HepG2 (cell line): ENCODE results near the gene PPP1R12A. TPM values are rescaled to one million over a fixed set of nuclear protein-coding genes. Genes with fewer than 3 reads are reported as not detected.

Experiments used
- FLYWCH1 ChIP-seq: sonication (generic); formaldehyde crosslinking; IDR thresholded peaks from 2 replicates; pipeline ENCODE4 v1.8.1; 2023; ENCODE audit warnings: mild to moderate bottlenecking, missing genetic modification reagents
- KLF9 ChIP-seq: IDR thresholded peaks from 2 replicates; pipeline ENCODE4 v1.6.1; 2016; ENCODE audit warnings: low read depth
- MEIS2 ChIP-seq: sonication (generic); formaldehyde crosslinking; IDR thresholded peaks from 2 replicates; pipeline ENCODE4 v1.9.0; 2021; ENCODE audit warnings: mild to moderate bottlenecking, missing genetic modification reagents
- MYC ChIP-seq: sonication (generic); formaldehyde crosslinking; IDR thresholded peaks from 2 replicates; pipeline ENCODE4 v1.9.0; 2021; ENCODE audit warnings: missing genetic modification reagents, borderline replicate concordance
- NFE2L2 ChIP-seq: fragments of 150-350 bp; IDR thresholded peaks from 2 replicates; pipeline ENCODE4 v1.6.1; 2014; ENCODE audit warnings: low read length
- RFX1 ChIP-seq: fragments of 450-650 bp; IDR thresholded peaks from 2 replicates; pipeline ENCODE4 v1.6.1; 2017
- SCMH1 ChIP-seq: sonication (generic); formaldehyde crosslinking; IDR thresholded peaks from 2 replicates; pipeline ENCODE4 v1.9.0; 2021; ENCODE audit warnings: missing genetic modification reagents, mild to moderate bottlenecking, borderline replicate concordance
- SMYD3 ChIP-seq: sonication (generic); formaldehyde crosslinking; IDR thresholded peaks from 2 replicates; pipeline ENCODE4 v1.8.1; 2023; ENCODE audit warnings: mild to moderate bottlenecking, missing genetic modification reagents
- TAF1 ChIP-seq: sonication (generic); formaldehyde crosslinking; IDR thresholded peaks from 2 replicates; pipeline ENCODE4 v1.4.0; 2020; ENCODE audit warnings: missing genetic modification reagents
- ZFP82 ChIP-seq: sonication (generic); formaldehyde crosslinking; IDR thresholded peaks from 2 replicates; pipeline ENCODE4 v1.5.1; 2020; ENCODE audit warnings: mild to moderate bottlenecking, missing genetic modification reagents, borderline replicate concordance
- ZZZ3 ChIP-seq: sonication (generic); formaldehyde crosslinking; IDR thresholded peaks from 2 replicates; pipeline ENCODE4 v1.4.0; 2020; ENCODE audit warnings: missing genetic modification reagents, mild to moderate bottlenecking, borderline replicate concordance
- polyA plus RNA-seq, 8 experiments: library from polyadenylated mRNA; depleted of rRNA in 3 of 8; stranded (reverse) in 7 of 8; unstranded in 1 of 8; fragments of >200 nt; fragmentation: Illumina TruSeq in 4 of 8; extraction: Trizol in 4 of 8; gene quantifications; 2 replicates each; pipeline versions ENCODE4 v1.2.1 to v1.2.3, GENCODE V29; 2011 to 2016; ENCODE audit warnings: low read depth in 4 of 8, missing spikeins in 1 of 8, mixed read lengths in 1 of 8; ENCODE audit not compliant: insufficient read depth in 1 of 8
- total RNA-seq, 5 experiments: library from RNA; depleted of rRNA; stranded (reverse); fragments of >200 nt; fragmentation: Illumina TruSeq; extraction: Trizol; gene quantifications; 2 replicates each; pipeline ENCODE4 v1.2.3, GENCODE V29; 2016; ENCODE audit warnings: low read depth in 1 of 5
- TF ChIP-seq, protein P1 (sequence below): sonication (generic); formaldehyde crosslinking; IDR thresholded peaks from 2 replicates; pipeline ENCODE4 v1.5.0; 2020; ENCODE audit warnings: missing genetic modification reagents
- TF ChIP-seq, protein P2 (sequence below), 2 experiments: sonication (generic) in 1 of 2; formaldehyde crosslinking in 1 of 2; IDR thresholded peaks; 2 replicates each; pipeline versions ENCODE4 v1.4.0 to v1.6.1; 2018 to 2020; ENCODE audit warnings: missing genetic modification reagents in 2 of 2, borderline replicate concordance in 1 of 2, low read depth in 1 of 2, mild to moderate bottlenecking in 1 of 2, missing biosample characterization in 1 of 2
- TF ChIP-seq, protein P3 (sequence below): sonication (generic); formaldehyde crosslinking; conservative IDR thresholded peaks from 2 replicates; pipeline ENCODE4 v1.5.0; 2020; ENCODE audit warnings: missing genetic modification reagents
- TF ChIP-seq, protein P4 (sequence below): sonication (generic); formaldehyde crosslinking; IDR thresholded peaks from 2 replicates; pipeline ENCODE4 v1.8.1; 2023; ENCODE audit warnings: mild to moderate bottlenecking, missing genetic modification reagents, borderline replicate concordance
- TF ChIP-seq, protein P5 (sequence below): sonication (generic); formaldehyde crosslinking; IDR thresholded peaks from 2 replicates; pipeline ENCODE4 v1.4.0; 2020; ENCODE audit warnings: missing genetic modification reagents

The PPP1R12A gene
- total and polyA plus RNA-seq, 2 of the 13 experiments (the other 11 are each of a cell fraction or from before 2014, with no cell fraction given), result 23.8 to 50.0 TPM

DNA sequence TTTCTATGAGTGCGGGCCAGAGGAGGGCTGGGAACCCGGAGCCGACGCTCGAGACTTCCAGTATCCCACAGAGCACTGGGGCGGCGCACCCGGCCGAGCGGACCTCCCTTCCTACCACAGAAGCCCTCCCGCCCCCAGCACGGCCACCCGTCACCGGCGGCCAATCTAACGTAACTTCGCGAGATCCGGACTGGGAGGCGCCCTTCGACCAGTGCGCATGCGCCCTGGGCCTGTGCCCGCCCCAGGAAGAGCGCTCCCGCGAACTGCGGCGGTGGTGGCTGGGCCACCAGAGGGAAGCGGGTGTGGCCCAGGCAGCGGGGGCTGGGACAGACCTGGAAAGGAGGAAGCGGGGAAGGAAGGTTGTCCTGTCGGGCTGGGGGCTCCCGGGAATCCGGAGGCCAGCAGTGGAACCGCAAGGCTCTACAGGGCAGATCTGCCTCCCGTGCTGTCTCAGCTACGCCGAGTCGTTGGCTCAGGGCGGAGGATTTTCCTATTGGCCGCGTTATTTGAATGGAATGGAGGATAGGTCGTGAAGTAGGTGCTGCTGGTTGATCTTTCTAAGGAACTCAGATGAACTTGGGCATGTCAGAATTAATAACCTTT lies at the start of gene PPP1R12A (continued):
- no peak for TF ChIP-seq NFE2L2
- TF ChIP-seq, protein P1, sequence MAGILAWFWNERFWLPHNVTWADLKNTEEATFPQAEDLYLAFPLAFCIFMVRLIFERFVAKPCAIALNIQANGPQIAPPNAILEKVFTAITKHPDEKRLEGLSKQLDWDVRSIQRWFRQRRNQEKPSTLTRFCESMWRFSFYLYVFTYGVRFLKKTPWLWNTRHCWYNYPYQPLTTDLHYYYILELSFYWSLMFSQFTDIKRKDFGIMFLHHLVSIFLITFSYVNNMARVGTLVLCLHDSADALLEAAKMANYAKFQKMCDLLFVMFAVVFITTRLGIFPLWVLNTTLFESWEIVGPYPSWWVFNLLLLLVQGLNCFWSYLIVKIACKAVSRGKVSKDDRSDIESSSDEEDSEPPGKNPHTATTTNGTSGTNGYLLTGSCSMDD (CRISPR knock-in tag), result no peak
- TF ChIP-seq MEIS2 (CRISPR knock-in tag), result peak; percentile 82
- no peak for TF ChIP-seq FLYWCH1
- TF ChIP-seq, protein P2, sequence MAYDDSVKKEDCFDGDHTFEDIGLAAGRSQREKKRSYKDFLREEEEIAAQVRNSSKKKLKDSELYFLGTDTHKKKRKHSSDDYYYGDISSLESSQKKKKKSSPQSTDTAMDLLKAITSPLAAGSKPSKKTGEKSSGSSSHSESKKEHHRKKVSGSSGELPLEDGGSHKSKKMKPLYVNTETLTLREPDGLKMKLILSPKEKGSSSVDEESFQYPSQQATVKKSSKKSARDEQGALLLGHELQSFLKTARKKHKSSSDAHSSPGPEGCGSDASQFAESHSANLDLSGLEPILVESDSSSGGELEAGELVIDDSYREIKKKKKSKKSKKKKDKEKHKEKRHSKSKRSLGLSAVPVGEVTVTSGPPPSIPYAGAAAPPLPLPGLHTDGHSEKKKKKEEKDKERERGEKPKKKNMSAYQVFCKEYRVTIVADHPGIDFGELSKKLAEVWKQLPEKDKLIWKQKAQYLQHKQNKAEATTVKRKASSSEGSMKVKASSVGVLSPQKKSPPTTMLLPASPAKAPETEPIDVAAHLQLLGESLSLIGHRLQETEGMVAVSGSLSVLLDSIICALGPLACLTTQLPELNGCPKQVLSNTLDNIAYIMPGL (CRISPR knock-in tag; IDR thresholded peaks at IDR 0.05; ENCODE audit: borderline replicate concordance in 1 of 2, low read depth in 1 of 2), result peak; percentile 53 to 74; a peak in 2 of 4 replicates
- no peak for TF ChIP-seq ZFP82 (CRISPR knock-in tag)
- no peak; the same call in 1 of the 2 replicates for TF ChIP-seq ZZZ3
- no peak for TF ChIP-seq SCMH1 (CRISPR knock-in tag)
- TF ChIP-seq KLF9, result no peak
- TF ChIP-seq, protein P3, sequence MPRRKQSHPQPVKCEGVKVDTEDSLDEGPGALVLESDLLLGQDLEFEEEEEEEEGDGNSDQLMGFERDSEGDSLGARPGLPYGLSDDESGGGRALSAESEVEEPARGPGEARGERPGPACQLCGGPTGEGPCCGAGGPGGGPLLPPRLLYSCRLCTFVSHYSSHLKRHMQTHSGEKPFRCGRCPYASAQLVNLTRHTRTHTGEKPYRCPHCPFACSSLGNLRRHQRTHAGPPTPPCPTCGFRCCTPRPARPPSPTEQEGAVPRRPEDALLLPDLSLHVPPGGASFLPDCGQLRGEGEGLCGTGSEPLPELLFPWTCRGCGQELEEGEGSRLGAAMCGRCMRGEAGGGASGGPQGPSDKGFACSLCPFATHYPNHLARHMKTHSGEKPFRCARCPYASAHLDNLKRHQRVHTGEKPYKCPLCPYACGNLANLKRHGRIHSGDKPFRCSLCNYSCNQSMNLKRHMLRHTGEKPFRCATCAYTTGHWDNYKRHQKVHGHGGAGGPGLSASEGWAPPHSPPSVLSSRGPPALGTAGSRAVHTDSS (CRISPR knock-in tag), result no peak
- TF ChIP-seq, protein P4, sequence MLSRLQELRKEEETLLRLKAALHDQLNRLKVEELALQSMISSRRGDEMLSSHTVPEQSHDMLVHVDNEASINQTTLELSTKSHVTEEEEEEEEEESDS, result no peak
- no peak for TF ChIP-seq SMYD3
- peak; percentile 83 for TF ChIP-seq TAF1 (CRISPR knock-in tag)
- TF ChIP-seq, protein P5, sequence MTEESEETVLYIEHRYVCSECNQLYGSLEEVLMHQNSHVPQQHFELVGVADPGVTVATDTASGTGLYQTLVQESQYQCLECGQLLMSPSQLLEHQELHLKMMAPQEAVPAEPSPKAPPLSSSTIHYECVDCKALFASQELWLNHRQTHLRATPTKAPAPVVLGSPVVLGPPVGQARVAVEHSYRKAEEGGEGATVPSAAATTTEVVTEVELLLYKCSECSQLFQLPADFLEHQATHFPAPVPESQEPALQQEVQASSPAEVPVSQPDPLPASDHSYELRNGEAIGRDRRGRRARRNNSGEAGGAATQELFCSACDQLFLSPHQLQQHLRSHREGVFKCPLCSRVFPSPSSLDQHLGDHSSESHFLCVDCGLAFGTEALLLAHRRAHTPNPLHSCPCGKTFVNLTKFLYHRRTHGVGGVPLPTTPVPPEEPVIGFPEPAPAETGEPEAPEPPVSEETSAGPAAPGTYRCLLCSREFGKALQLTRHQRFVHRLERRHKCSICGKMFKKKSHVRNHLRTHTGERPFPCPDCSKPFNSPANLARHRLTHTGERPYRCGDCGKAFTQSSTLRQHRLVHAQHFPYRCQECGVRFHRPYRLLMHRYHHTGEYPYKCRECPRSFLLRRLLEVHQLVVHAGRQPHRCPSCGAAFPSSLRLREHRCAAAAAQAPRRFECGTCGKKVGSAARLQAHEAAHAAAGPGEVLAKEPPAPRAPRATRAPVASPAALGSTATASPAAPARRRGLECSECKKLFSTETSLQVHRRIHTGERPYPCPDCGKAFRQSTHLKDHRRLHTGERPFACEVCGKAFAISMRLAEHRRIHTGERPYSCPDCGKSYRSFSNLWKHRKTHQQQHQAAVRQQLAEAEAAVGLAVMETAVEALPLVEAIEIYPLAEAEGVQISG (CRISPR knock-in tag), result peak; percentile 99
- peak; percentile 44; the same call in 1 of the 2 replicates for TF ChIP-seq MYC (CRISPR knock-in tag)
- no peak for TF ChIP-seq RFX1
